ENCODE data around the gene NCAM2. TPM values are rescaled to one million over a fixed set of nuclear protein-coding genes. Genes with fewer than 3 reads are reported as not detected.

Gene NCAM2
- polyA plus RNA-seq, 3 donors, result not detected

- Histone ChIP-seq H3K9ac (ENCODE audit: insufficient read depth, low read length, poor library complexity, severe bottlenecking) (no peak overlapping the region), H3K79me2 (ENCODE audit: insufficient read depth, low read length) (no peaks in the 10 kb centered on the region), H3K9me3 (replicated peaks in 1 of 2; ENCODE audit: control insufficient read depth in 1 of 2, insufficient read depth in 1 of 2, low read length in 2 of 2) (peaks cover 0 to 12% of the 10 kb centered on the region in 2 donors), H4K20me1 (ENCODE audit: insufficient read depth, low read length) (no peaks in the 10 kb centered on the region), H3K4me2 (replicated peaks; ENCODE audit: extremely low read depth, low read length, poor library complexity, severe bottlenecking) (no peak overlapping the region), H3K36me3 (replicated peaks in 1 of 2; ENCODE audit: control insufficient read depth in 1 of 2, insufficient read depth in 2 of 2, low read length in 2 of 2) (no peaks in the 10 kb centered on the region), H3K27me3 (ENCODE audit: control insufficient read depth in 2 of 2, insufficient read depth in 2 of 2, low read length in 2 of 2) (peaks cover 26 to 30% of the 10 kb centered on the region in 2 donors), H2AFZ (ENCODE audit: insufficient read depth, low read depth, low read length, poor library complexity, severe bottlenecking) (no peak overlapping the region), H3K4me3 (replicated peaks in 1 of 3; ENCODE audit: low read depth in 2 of 3, low read length in 3 of 3) (no peak overlapping the region), H3K4me1 (ENCODE audit: control insufficient read depth in 1 of 2, insufficient read depth in 2 of 2, low read length in 2 of 2) (peaks cover 20 to 23% of the 10 kb centered on the region in 2 donors), H3K27ac (ENCODE audit: low read depth in 1 of 2, low read length in 2 of 2) (no peak overlapping the region)
- no peak overlapping the region for H3K27ac Mint-ChIP-seq
- peaks cover 31 to 35% (median 33%) of the 10 kb centered on the region in 3 donors for H3K27me3 Mint-ChIP-seq (ENCODE audit: low read depth in 3 of 3)
- no peaks in the 10 kb centered on the region for H3K36me3 Mint-ChIP-seq
- TF ChIP-seq CTCF (IDR thresholded peaks at IDR 0.05), result no peak
- no peak overlapping the region for H3K4me3 Mint-ChIP-seq
- no peak for DNase-seq
- 97% methylated on average over 5 of the region's 7 CpGs for WGBS (ENCODE audit: insufficient coverage)
- intact Hi-C loops (cut with micrococcal nuclease), result loop anchor here (5.0 kb wide), 1 partner anchor 1798 kb away; no protein-coding TSS in a partner anchor
- H3K9me3 Mint-ChIP-seq, result peaks cover 0 to 4% (median 1%) of the 10 kb centered on the region in 7 donors
- peaks cover 21% of the 10 kb centered on the region for H3K4me1 Mint-ChIP-seq
These were observed 3.4 kb upstream of the NCAM2 start for GRCh38 chr21:20994790-20995189.

GRCh38 chr21:20996421-20997310 lies 1.5 kb upstream of the NCAM2 start:
- Histone ChIP-seq H3K36me3 (replicated peaks in 1 of 2; ENCODE audit: control insufficient read depth in 1 of 2, insufficient read depth in 2 of 2, low read length in 2 of 2) (no peaks in the 10 kb centered on the region), H3K9ac (ENCODE audit: insufficient read depth, low read length, poor library complexity, severe bottlenecking) (no peak overlapping the region), H4K20me1 (ENCODE audit: insufficient read depth, low read length) (no peaks in the 10 kb centered on the region), H3K4me2 (replicated peaks; ENCODE audit: extremely low read depth, low read length, poor library complexity, severe bottlenecking) (peak overlapping the region; percentile 88), H3K27me3 (ENCODE audit: control insufficient read depth in 2 of 2, insufficient read depth in 2 of 2, low read length in 2 of 2) (peaks cover 26 to 30% of the 10 kb centered on the region in 2 donors), H3K9me3 (replicated peaks in 1 of 2; ENCODE audit: control insufficient read depth in 1 of 2, insufficient read depth in 1 of 2, low read length in 2 of 2) (peaks cover 0 to 12% of the 10 kb centered on the region in 2 donors), H3K4me3 (replicated peaks in 1 of 3; ENCODE audit: low read depth in 2 of 3, low read length in 3 of 3) (peak overlapping the region in 1 of 3 experiments; percentile 76), H3K4me1 (ENCODE audit: control insufficient read depth in 1 of 2, insufficient read depth in 2 of 2, low read length in 2 of 2) (peaks cover 20 to 23% of the 10 kb centered on the region in 2 donors), H2AFZ (ENCODE audit: insufficient read depth, low read depth, low read length, poor library complexity, severe bottlenecking) (peak overlapping the region; percentile 87), H3K27ac (ENCODE audit: low read depth in 1 of 2, low read length in 2 of 2) (no peak overlapping the region), H3K79me2 (ENCODE audit: insufficient read depth, low read length) (no peaks in the 10 kb centered on the region)
- Mint-ChIP-seq H3K27ac (no peak overlapping the region), H3K9me3 (peaks cover 0 to 4% (median 1%) of the 10 kb centered on the region in 7 donors), H3K4me3 (peak overlapping the region; percentile 72 to 89), H3K27me3 (ENCODE audit: low read depth in 3 of 3) (peaks cover 30 to 35% (median 31%) of the 10 kb centered on the region in 3 donors), H3K36me3 (no peaks in the 10 kb centered on the region), H3K4me1 (peaks cover 23% of the 10 kb centered on the region)
- intact Hi-C loops (cut with micrococcal nuclease), result loop anchor here (5.0 kb wide), 1 partner anchor 1796 kb away; no protein-coding TSS in a partner anchor
- DNase-seq, result no peak
- no peak for TF ChIP-seq CTCF (IDR thresholded peaks at IDR 0.05)
- 43% methylated on average over 13 of the region's 27 CpGs for WGBS (ENCODE audit: insufficient coverage)

Data from CD14-positive monocyte (primary cell).